HG03108 (cell line): ENCODE results near the gene VOPP1.
A peak's percentile ranks its signal among the peaks of the same experiment; 100 is the strongest.

Experiments
- ATAC-seq: cut with Tn5 transposase; IDR thresholded peaks from one replicate; pipeline ENCODE4 v1.9.1; 2021; ENCODE audit warnings: moderate library complexity; ENCODE audit not compliant: unreplicated experiment

The VOPP1 gene

GRCh38 chr7:55556031-55556430 lies 16.3 kb downstream of the VOPP1 start:
- ATAC-seq, result peak; percentile 35

GRCh38 chr7:55555160-55555559 lies 17.1 kb downstream of the VOPP1 start:
- ATAC-seq, result no peak

- ATAC-seq, result no peak
Observed at GRCh38 chr7:55554038-55554437, 18.3 kb downstream of the VOPP1 start.

GRCh38 chr7:55553024-55553345 lies 19.3 kb downstream of the VOPP1 start:
- ATAC-seq, result no peak

- no peak for ATAC-seq
Observed at GRCh38 chr7:55552320-55553023, 19.8 kb downstream of the VOPP1 start.

GRCh38 chr7:55550841-55551537 lies 21.3 kb downstream of the VOPP1 start:
- no peak for ATAC-seq

GRCh38 chr7:55550010-55550663 lies 22.2 kb downstream of the VOPP1 start:
- ATAC-seq, result no peak

GRCh38 chr7:55549457-55549856 lies 22.8 kb downstream of the VOPP1 start:
- peak; percentile 45 for ATAC-seq

GRCh38 chr7:55548295-55548731 lies 24.0 kb downstream of the VOPP1 start:
- peak; percentile 40 for ATAC-seq

- peak; percentile 26 for ATAC-seq
Observed at GRCh38 chr7:55546814-55547213, 25.5 kb downstream of the VOPP1 start.

GRCh38 chr7:55545496-55545895 lies 26.8 kb downstream of the VOPP1 start:
- ATAC-seq, result no peak

GRCh38 chr7:55540226-55540858 lies 32.0 kb downstream of the VOPP1 start:
- ATAC-seq, result no peak

GRCh38 chr7:55539380-55539779 lies 32.9 kb downstream of the VOPP1 start:
- no peak for ATAC-seq

- no peak for ATAC-seq
Observed at GRCh38 chr7:55538538-55538937, 33.8 kb downstream of the VOPP1 start.

GRCh38 chr7:55537458-55537990 lies 34.8 kb downstream of the VOPP1 start:
- no peak for ATAC-seq

GRCh38 chr7:55536619-55537457 lies 35.5 kb downstream of the VOPP1 start:
- ATAC-seq, result no peak

GRCh38 chr7:55535617-55536016 lies 36.7 kb downstream of the VOPP1 start:
- ATAC-seq, result no peak

- ATAC-seq, result no peak
Observed at GRCh38 chr7:55534916-55535590, 37.2 kb downstream of the VOPP1 start.

- ATAC-seq, result peak; percentile 57
Observed at GRCh38 chr7:55534262-55534915, 37.9 kb downstream of the VOPP1 start.

- no peak for ATAC-seq
Observed at GRCh38 chr7:55533729-55534080, 38.6 kb downstream of the VOPP1 start.
